ENCODE results near the gene PNMA8B. TPM values are rescaled to one million over a fixed set of nuclear protein-coding genes. Genes with fewer than 3 reads are reported as not detected.

The PNMA8B gene
- total RNA-seq, 4 donors from 2014 or later: 0.93 to 3.0 (median 1.7) TPM

GRCh38 chr19:46484656-46485055 lies 11.0 kb downstream of the PNMA8B start:
- ATAC-seq (ENCODE audit: low FRiP score): no peak

GRCh38 chr19:46482631-46483030 lies 13.0 kb downstream of the PNMA8B start:
- DNase-seq (ENCODE audit: low spot score) (no peak), ATAC-seq (ENCODE audit: low FRiP score) (no peak)
- TF ChIP-seq CTCF (IDR thresholded peaks at IDR 0.05): no peak

More at GRCh38 chr19:46484656-46485055, 11.0 kb downstream of the PNMA8B start:
- no peak for TF ChIP-seq CTCF (IDR thresholded peaks at IDR 0.05)
- DNase-seq (ENCODE audit: low spot score): no peak

GRCh38 chr19:46481947-46482346 lies 13.7 kb downstream of the PNMA8B start:
- DNase-seq (ENCODE audit: low spot score) (no peak), ATAC-seq (ENCODE audit: low FRiP score) (no peak)
- TF ChIP-seq CTCF (IDR thresholded peaks at IDR 0.05): no peak

- no peak for TF ChIP-seq CTCF (IDR thresholded peaks at IDR 0.05)
- DNase-seq (ENCODE audit: low spot score) (no peak), ATAC-seq (ENCODE audit: low FRiP score) (no peak)
Measured at GRCh38 chr19:46481223-46481848, 14.3 kb downstream of the PNMA8B start.

GRCh38 chr19:46480415-46480814 lies 15.3 kb downstream of the PNMA8B start:
- DNase-seq (ENCODE audit: low spot score): no peak
- TF ChIP-seq CTCF (IDR thresholded peaks at IDR 0.05): no peak
- ATAC-seq (ENCODE audit: low FRiP score): no peak

GRCh38 chr19:46478356-46478986 lies 17.2 kb downstream of the PNMA8B start:
- TF ChIP-seq CTCF (IDR thresholded peaks at IDR 0.05): no peak
- DNase-seq (ENCODE audit: low spot score) (no peak), ATAC-seq (ENCODE audit: low FRiP score) (no peak)

- ATAC-seq (ENCODE audit: low FRiP score) (no peak), DNase-seq (ENCODE audit: low spot score) (no peak)
- no peak for TF ChIP-seq CTCF (IDR thresholded peaks at IDR 0.05)
Measured at GRCh38 chr19:46475986-46476385, 19.7 kb downstream of the PNMA8B start.
